Osteocyte (in vitro differentiated cells): ENCODE data around the gene PRKCZ. TPM values are rescaled to one million over a fixed set of nuclear protein-coding genes. Genes with fewer than 3 reads are reported as not detected.

ENCODE experiments used
- DNase-seq: peaks from one replicate; pipeline ENCODE4 v3.0.0; 2021; ENCODE audit warnings: mixed read lengths; ENCODE audit not compliant: unreplicated experiment; ENCODE audit errors: extremely low spot score
- H3K27ac Mint-ChIP-seq: one replicate; pipeline ENCODE4 v1.8.0; 2021; ENCODE audit warnings: mild to moderate bottlenecking, mixed read lengths; ENCODE audit not compliant: unreplicated experiment
- H3K27me3 Mint-ChIP-seq: one replicate; pipeline ENCODE4 v1.8.0; 2021; ENCODE audit warnings: mixed read lengths; ENCODE audit not compliant: unreplicated experiment
- H3K36me3 Mint-ChIP-seq: one replicate; pipeline ENCODE4 v1.8.0; 2021; ENCODE audit warnings: mixed read lengths; ENCODE audit not compliant: unreplicated experiment
- H3K4me1 Mint-ChIP-seq: one replicate; pipeline ENCODE4 v1.8.0; 2021; ENCODE audit warnings: mixed read lengths; ENCODE audit not compliant: unreplicated experiment
- H3K4me3 Mint-ChIP-seq: one replicate; pipeline ENCODE4 v1.8.0; 2021; ENCODE audit warnings: mild to moderate bottlenecking, moderate library complexity, mixed read lengths; ENCODE audit not compliant: unreplicated experiment
- H3K9me3 Mint-ChIP-seq: one replicate; pipeline ENCODE4 v1.8.0; 2021; ENCODE audit warnings: mixed read lengths; ENCODE audit not compliant: unreplicated experiment
- CTCF ChIP-seq: fragments of 200-600 bp; sonication (generic); IDR thresholded peaks from 2 replicates; pipeline ENCODE4 v1.5.0; 2021; ENCODE audit warnings: antibody characterized with exemption, mild to moderate bottlenecking, moderate library complexity
- total RNA-seq: library from RNA; stranded (reverse); gene quantifications from 2 replicates; pipeline ENCODE4 v1.2.1, GENCODE V29; 2021

PRKCZ gene
- total RNA-seq, 1 donor from 2014 or later: 3.1 TPM

- no peak for TF ChIP-seq CTCF
- DNase-seq: no peak
- H3K9me3 Mint-ChIP-seq: no peaks in the 10 kb centered on the region
- H3K27me3 Mint-ChIP-seq: no peaks in the 10 kb centered on the region
- peaks cover 17% of the 10 kb centered on the region for H3K4me1 Mint-ChIP-seq
- H3K27ac Mint-ChIP-seq: no peak overlapping the region
- H3K4me3 Mint-ChIP-seq: no peak overlapping the region
- H3K36me3 Mint-ChIP-seq: peaks cover 5% of the 10 kb centered on the region
These were observed 136.7 kb downstream of the PRKCZ start for GRCh38 chr1:2186901-2187300.

- TF ChIP-seq CTCF: no peak
- Mint-ChIP-seq H3K4me3 (no peak overlapping the region), H3K9me3 (no peaks in the 10 kb centered on the region), H3K4me1 (peaks cover 17% of the 10 kb centered on the region), H3K36me3 (peaks cover 5% of the 10 kb centered on the region), H3K27ac (peak overlapping the region; percentile 50), H3K27me3 (no peaks in the 10 kb centered on the region)
- no peak for DNase-seq
These were observed 137.4 kb downstream of the PRKCZ start for GRCh38 chr1:2187619-2188018.

GRCh38 chr1:2188336-2188735 is 138.1 kb downstream of the PRKCZ start:
- no peak for TF ChIP-seq CTCF
- H3K9me3 Mint-ChIP-seq: no peaks in the 10 kb centered on the region
- H3K27me3 Mint-ChIP-seq: no peaks in the 10 kb centered on the region
- H3K4me1 Mint-ChIP-seq: peaks cover 22% of the 10 kb centered on the region
- peaks cover 5% of the 10 kb centered on the region for H3K36me3 Mint-ChIP-seq
- H3K27ac Mint-ChIP-seq: peak overlapping the region; percentile 59
- no peak for DNase-seq
- H3K4me3 Mint-ChIP-seq: no peak overlapping the region

GRCh38 chr1:2189459-2190425 is 139.5 kb downstream of the PRKCZ start:
- Mint-ChIP-seq H3K4me3 (peak overlapping the region; percentile 78), H3K4me1 (peaks cover 24% of the 10 kb centered on the region), H3K9me3 (no peaks in the 10 kb centered on the region), H3K36me3 (peaks cover 2% of the 10 kb centered on the region), H3K27me3 (no peaks in the 10 kb centered on the region), H3K27ac (peak overlapping the region; percentile 96)
- no peak for TF ChIP-seq CTCF
- peak; percentile 97 for DNase-seq

- Mint-ChIP-seq H3K9me3 (no peaks in the 10 kb centered on the region), H3K4me1 (peaks cover 24% of the 10 kb centered on the region), H3K27ac (peak overlapping the region; percentile 68), H3K36me3 (peaks cover 2% of the 10 kb centered on the region), H3K27me3 (no peaks in the 10 kb centered on the region), H3K4me3 (peak overlapping the region; percentile 50)
- DNase-seq: no peak
- no peak for TF ChIP-seq CTCF
These were observed 140.3 kb downstream of the PRKCZ start for GRCh38 chr1:2190491-2190976.
